Type B pancreatic cell (in vitro differentiated cells): Measurements from ENCODE around the gene KRTAP5-8. TPM values are rescaled to one million over a fixed set of nuclear protein-coding genes. Genes with fewer than 3 reads are reported as not detected.
"Not testable (repeated sequence)": the region's sequence is repeated elsewhere in the genome, so short reads cannot be mapped to it uniquely, and the experiment has no call there.

ENCODE experiments used
- DNase-seq: peaks from one replicate; pipeline ENCODE4 v3.0.0; 2021; ENCODE audit warnings: mixed read lengths; ENCODE audit not compliant: unreplicated experiment; ENCODE audit errors: extremely low spot score
- H3K27ac Mint-ChIP-seq: 2 replicates; pipeline ENCODE4 v1.8.0; 2021; ENCODE audit warnings: mild to moderate bottlenecking, mixed read lengths
- H3K27me3 Mint-ChIP-seq: 2 replicates; pipeline ENCODE4 v1.8.0; 2021; ENCODE audit warnings: mixed read lengths
- H3K36me3 Mint-ChIP-seq: 2 replicates; pipeline ENCODE4 v1.8.0; 2021; ENCODE audit warnings: mixed read lengths
- H3K4me1 Mint-ChIP-seq: one replicate; pipeline ENCODE4 v1.8.0; 2021; ENCODE audit warnings: mixed read lengths; ENCODE audit not compliant: unreplicated experiment
- H3K4me3 Mint-ChIP-seq: 2 replicates; pipeline ENCODE4 v1.8.0; 2021; ENCODE audit warnings: mild to moderate bottlenecking, mixed read lengths
- H3K9me3 Mint-ChIP-seq: 2 replicates; pipeline ENCODE4 v1.8.0; 2021; ENCODE audit warnings: mixed read lengths
- total RNA-seq: library from RNA; stranded (reverse); gene quantifications from 2 replicates; pipeline ENCODE4 v1.2.1, GENCODE V29; 2021; ENCODE audit warnings: low replicate concordance
- TF ChIP-seq, protein P1 (sequence below): fragments of 200-600 bp; sonication (generic); conservative IDR thresholded peaks from 2 replicates; pipeline ENCODE4 v1.5.0; 2021; ENCODE audit warnings: antibody characterized with exemption, mild to moderate bottlenecking

The KRTAP5-8 gene
- total RNA-seq, 1 donor from 2014 or later: not detected

DNA sequence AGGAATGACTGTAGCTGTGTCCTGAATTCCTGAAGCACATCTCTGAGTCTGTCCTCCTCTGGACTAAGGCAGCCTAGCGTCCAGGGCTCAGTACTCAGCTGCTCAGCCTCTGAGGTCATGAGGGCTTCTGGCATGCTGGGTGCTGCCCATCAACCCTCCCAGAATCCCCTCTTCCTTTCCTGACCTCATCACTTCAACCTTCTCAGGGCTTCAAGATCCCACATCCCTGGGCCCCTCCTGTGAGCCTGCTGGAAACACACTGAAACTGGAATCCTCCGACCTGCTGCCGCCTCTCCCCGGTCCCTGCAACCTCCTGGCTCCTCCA lies 803 bp downstream of the KRTAP5-8 start:
- Mint-ChIP-seq H3K9me3 (no peaks in the 10 kb centered on the region), H3K4me3 (no peak overlapping the region), H3K4me1 (peaks cover 15% of the 10 kb centered on the region), H3K27ac (no peak overlapping the region), H3K36me3 (peaks cover 3% of the 10 kb centered on the region), H3K27me3 (peaks cover 3% of the 10 kb centered on the region)
- TF ChIP-seq, protein P1, sequence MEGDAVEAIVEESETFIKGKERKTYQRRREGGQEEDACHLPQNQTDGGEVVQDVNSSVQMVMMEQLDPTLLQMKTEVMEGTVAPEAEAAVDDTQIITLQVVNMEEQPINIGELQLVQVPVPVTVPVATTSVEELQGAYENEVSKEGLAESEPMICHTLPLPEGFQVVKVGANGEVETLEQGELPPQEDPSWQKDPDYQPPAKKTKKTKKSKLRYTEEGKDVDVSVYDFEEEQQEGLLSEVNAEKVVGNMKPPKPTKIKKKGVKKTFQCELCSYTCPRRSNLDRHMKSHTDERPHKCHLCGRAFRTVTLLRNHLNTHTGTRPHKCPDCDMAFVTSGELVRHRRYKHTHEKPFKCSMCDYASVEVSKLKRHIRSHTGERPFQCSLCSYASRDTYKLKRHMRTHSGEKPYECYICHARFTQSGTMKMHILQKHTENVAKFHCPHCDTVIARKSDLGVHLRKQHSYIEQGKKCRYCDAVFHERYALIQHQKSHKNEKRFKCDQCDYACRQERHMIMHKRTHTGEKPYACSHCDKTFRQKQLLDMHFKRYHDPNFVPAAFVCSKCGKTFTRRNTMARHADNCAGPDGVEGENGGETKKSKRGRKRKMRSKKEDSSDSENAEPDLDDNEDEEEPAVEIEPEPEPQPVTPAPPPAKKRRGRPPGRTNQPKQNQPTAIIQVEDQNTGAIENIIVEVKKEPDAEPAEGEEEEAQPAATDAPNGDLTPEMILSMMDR: no peak
- DNase-seq: no peak

DNA sequence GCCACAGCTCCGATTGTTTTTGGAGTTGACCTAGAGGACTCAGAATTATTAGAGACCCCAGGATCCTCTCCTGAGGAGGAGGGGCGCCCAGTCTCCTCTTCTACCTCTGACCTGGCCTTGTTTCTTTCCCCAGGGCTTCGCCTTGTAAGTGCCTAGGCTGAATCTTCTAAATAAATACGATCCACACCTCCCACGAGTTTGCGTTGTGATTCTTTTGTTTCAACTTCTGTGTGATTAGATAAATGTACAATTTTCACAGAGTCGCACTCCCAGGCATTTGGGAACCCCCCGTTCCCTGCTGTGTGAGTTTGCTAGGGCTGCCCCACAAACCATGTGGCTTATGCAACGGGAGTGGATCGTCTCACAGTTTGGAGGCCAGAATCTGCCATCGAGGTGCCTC lies 1.2 kb downstream of the KRTAP5-8 start:
- Mint-ChIP-seq H3K9me3 (no peaks in the 10 kb centered on the region), H3K4me3 (no peak overlapping the region), H3K4me1 (peaks cover 18% of the 10 kb centered on the region), H3K27me3 (peaks cover 6% of the 10 kb centered on the region), H3K36me3 (peaks cover 3% of the 10 kb centered on the region), H3K27ac (no peak overlapping the region)
- DNase-seq: no peak
- TF ChIP-seq, protein P1: no peak

DNA sequence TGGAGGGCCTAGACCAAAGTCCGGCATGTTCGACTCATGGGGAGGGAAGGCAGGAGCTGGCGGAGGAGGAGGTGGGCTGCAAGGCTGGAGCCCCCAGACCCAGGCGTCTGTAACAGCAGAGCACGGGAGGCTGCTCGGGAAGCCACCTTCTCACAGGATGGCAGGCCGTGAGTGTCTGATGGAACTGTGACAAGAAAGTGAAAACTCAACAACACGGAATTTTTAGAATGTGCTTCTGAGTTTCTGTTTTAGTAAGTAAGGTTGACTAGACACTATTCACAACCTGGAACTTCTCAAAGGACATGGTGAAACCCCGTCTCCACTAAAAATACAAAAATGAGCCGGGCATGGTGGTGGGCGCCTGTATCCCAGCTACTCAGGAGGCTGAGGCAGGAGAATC lies 2.1 kb downstream of the KRTAP5-8 start:
- H3K9me3 Mint-ChIP-seq, H3K36me3 Mint-ChIP-seq, DNase-seq, H3K27ac Mint-ChIP-seq, H3K27me3 Mint-ChIP-seq, H3K4me3 Mint-ChIP-seq: not testable (repeated sequence)
- H3K4me1 Mint-ChIP-seq: peaks cover 26% of the 10 kb centered on the region

DNA sequence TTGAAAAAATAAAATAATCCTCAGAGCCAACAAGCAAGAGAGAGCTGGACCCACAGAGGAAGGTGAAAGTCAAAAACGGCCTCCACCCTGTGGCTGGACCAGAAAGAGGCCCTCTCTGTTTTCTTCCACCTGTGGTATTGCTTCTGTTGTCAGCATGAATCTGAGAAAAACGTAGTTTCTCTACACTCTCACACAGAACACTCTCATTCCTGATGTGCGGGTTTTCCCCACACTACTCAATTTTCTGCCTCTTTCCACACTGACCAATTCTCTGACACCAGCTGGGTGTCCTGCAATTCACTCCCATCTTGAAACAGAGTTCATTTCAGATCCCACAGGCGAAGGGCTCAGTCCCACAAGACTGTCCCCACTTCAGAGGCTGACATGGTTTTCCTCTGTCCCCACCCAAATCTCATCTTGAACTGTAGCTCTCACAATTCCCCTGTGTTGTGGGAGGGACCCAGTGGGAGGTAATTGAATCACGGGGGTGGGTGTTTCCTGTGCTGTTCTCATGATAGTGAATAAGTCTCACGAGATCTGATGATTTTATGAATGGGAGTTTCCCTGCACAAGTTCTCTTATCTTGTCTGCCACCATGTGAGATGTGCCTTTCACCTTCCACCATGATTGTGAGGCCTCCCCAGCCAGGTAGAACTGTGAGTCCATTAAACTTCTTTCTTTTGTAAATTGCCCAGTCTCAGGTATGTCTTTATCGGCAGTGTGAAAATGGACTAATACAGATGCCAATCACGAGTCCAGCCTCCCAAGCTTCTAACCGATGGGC lies 2.9 kb downstream of the KRTAP5-8 start:
- H3K4me1 Mint-ChIP-seq: peaks cover 26% of the 10 kb centered on the region
- not testable (repeated sequence) for H3K36me3 Mint-ChIP-seq, H3K27me3 Mint-ChIP-seq, H3K4me3 Mint-ChIP-seq, H3K27ac Mint-ChIP-seq, DNase-seq, H3K9me3 Mint-ChIP-seq

DNA sequence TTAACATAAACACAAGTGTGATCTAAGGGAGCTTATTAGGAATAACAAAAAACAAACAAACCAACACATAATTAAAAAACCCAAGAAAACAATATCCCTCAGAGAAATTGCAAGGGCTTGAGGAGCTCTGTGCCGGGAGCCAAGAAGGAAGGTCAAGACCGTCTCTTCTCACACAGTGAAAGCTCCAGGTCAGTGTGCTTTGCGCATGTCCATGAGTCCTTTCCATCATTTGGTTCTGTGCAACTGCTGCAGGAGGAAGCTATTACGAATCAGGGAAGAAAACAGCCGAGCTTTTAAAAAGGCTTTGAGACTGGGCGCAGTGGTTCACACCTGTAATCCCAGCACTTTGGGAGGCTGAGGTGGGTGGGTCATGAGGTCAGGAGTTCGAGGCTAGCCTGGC lies 4.6 kb downstream of the KRTAP5-8 start:
- peaks cover 10% of the 10 kb centered on the region for H3K27me3 Mint-ChIP-seq
- peaks cover 26% of the 10 kb centered on the region for H3K4me1 Mint-ChIP-seq
- H3K36me3 Mint-ChIP-seq: peaks cover 3% of the 10 kb centered on the region
- DNase-seq: no peak
- H3K4me3 Mint-ChIP-seq: no peak overlapping the region
- H3K27ac Mint-ChIP-seq: no peak overlapping the region
- peaks cover 8% of the 10 kb centered on the region for H3K9me3 Mint-ChIP-seq
- TF ChIP-seq, protein P1: no peak

DNA sequence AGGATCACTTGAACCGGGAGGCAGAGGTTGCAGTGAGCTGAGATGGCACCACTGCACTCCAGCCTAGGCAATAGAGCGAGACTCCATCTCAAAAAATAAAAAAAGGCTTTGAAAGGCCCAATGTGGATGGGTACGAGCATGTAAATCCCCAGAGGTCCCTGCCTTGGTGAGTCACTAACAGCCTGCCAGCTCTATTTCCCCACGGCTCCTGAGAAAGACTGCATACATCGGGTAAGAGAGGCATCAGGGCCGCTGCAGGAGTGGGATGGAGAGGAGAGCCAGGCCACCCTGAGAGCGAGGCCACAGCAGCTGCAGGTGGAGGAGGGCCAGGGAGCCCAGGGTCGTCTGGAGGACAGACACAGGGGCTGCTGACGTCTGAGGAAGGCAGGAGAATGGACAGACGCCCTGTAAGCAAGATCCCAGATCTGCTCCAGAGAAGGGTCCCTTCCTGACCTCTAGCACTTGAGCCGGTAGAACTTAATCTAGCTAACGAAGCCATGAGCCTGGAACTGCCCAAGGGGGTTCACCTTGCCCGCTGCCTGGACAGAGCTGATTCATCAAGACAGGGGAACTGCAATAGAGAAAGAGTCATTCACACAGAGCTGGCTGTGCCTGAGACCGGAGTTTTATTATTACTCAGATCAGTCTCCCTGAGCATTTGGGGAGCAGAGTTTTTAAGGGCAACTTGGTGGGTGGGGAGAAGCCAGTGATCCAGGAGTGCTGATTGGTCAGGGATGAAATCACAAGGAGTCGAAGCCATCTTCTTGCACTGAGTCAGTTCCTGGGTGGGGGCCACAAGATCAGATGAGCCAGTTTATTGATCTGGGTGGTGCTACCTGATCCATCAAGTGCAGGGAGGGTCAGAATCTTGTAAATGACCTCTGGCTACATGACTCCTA lies 5.3 kb downstream of the KRTAP5-8 start:
- Mint-ChIP-seq H3K4me3 (no peak overlapping the region), H3K27ac (no peak overlapping the region), H3K36me3 (peaks cover 3% of the 10 kb centered on the region), H3K9me3 (peaks cover 8% of the 10 kb centered on the region), H3K27me3 (peaks cover 15% of the 10 kb centered on the region), H3K4me1 (peaks cover 26% of the 10 kb centered on the region)
- TF ChIP-seq, protein P1: no peak
- no peak for DNase-seq
